ENCODE data around the gene PMM2. TPM values are rescaled to one million over a fixed set of nuclear protein-coding genes. Genes with fewer than 3 reads are reported as not detected.
"Not testable (repeated sequence)": the region's sequence is repeated elsewhere in the genome, so short reads cannot be mapped to it uniquely, and the experiment has no call there.

The PMM2 gene
- total RNA-seq, 2 donors from 2014 or later: 24.2 to 46.2 TPM

GRCh38 chr16:8866118-8866883 is 68.7 kb downstream of the PMM2 start:
- no peaks in the 10 kb centered on the region for H3K9me3 Mint-ChIP-seq
- peak overlapping the region; percentile 68 to 74 for H3K27ac Mint-ChIP-seq
- DNase-seq (ENCODE audit: low spot score in 2 of 2) (no peak), ATAC-seq (no peak)
- peaks cover 13 to 18% of the 10 kb centered on the region in 2 donors for H3K36me3 Mint-ChIP-seq

- peaks cover 13 to 18% of the 10 kb centered on the region in 2 donors for H3K36me3 Mint-ChIP-seq
- ATAC-seq (no peak), DNase-seq (ENCODE audit: low spot score in 2 of 2) (no peak)
- H3K9me3 Mint-ChIP-seq: no peaks in the 10 kb centered on the region
- H3K27ac Mint-ChIP-seq: peak overlapping the region; percentile 86 to 97
These were observed 69.2 kb downstream of the PMM2 start for GRCh38 chr16:8866884-8867215.

GRCh38 chr16:8867216-8867931 is 69.7 kb downstream of the PMM2 start:
- Mint-ChIP-seq H3K9me3 (no peaks in the 10 kb centered on the region), H3K27ac (peak overlapping the region; percentile 86 to 97), H3K36me3 (peaks cover 13 to 14% of the 10 kb centered on the region in 2 donors)
- no peak for ATAC-seq
- DNase-seq (ENCODE audit: low spot score in 2 of 2): peak in 1 of 2 donors; percentile 29

GRCh38 chr16:8867932-8868415 is 70.3 kb downstream of the PMM2 start:
- DNase-seq (ENCODE audit: low spot score in 2 of 2) (no peak), ATAC-seq (no peak)
- Mint-ChIP-seq H3K9me3 (no peaks in the 10 kb centered on the region), H3K36me3 (peaks cover 13% of the 10 kb centered on the region in 2 donors), H3K27ac (peak overlapping the region; percentile 86 to 97)

- H3K9me3 Mint-ChIP-seq: no peaks in the 10 kb centered on the region
- peaks cover 13% of the 10 kb centered on the region in 2 donors for H3K36me3 Mint-ChIP-seq
- peak within 1 kb of the TSS; percentile 86 to 98 for H3K27ac Mint-ChIP-seq
- DNase-seq (ENCODE audit: low spot score in 2 of 2): peak; percentile 79 to 89
- ATAC-seq: peak; percentile 79 to 80
These were observed 71.0 kb downstream of the PMM2 start, which contains the start of gene CARHSP1 for GRCh38 chr16:8868416-8869211. Gene CARHSP1, minus strand, starts transcription at chr16:8869006. Its CDS starts 9,678 bp downstream, at chr16:8859328.

GRCh38 chr16:8869212-8869987 is 71.8 kb downstream of the PMM2 start:
- Mint-ChIP-seq H3K9me3 (no peaks in the 10 kb centered on the region), H3K36me3 (peaks cover 13% of the 10 kb centered on the region in 2 donors), H3K27ac (peak overlapping the region; percentile 82 to 98)
- ATAC-seq (no peak), DNase-seq (ENCODE audit: low spot score in 2 of 2) (no peak)

- ATAC-seq: not testable (repeated sequence)
- H3K27ac Mint-ChIP-seq: peak overlapping the region; percentile 74 to 82
- peaks cover 13% of the 10 kb centered on the region in 2 donors for H3K36me3 Mint-ChIP-seq
These were observed 72.3 kb downstream of the PMM2 start for GRCh38 chr16:8869988-8870241.

GRCh38 chr16:8872071-8872470 is 74.4 kb downstream of the PMM2 start:
- H3K27ac Mint-ChIP-seq: no peak overlapping the region
- no peak for DNase-seq (ENCODE audit: low spot score in 2 of 2)
- no peaks in the 10 kb centered on the region for H3K9me3 Mint-ChIP-seq
- peaks cover 11 to 12% of the 10 kb centered on the region in 2 donors for H3K36me3 Mint-ChIP-seq
- ATAC-seq: no peak

More at GRCh38 chr16:8869988-8870241, 72.3 kb downstream of the PMM2 start:
- not testable (repeated sequence) for H3K9me3 Mint-ChIP-seq; DNase-seq (ENCODE audit: low spot score in 2 of 2)

- ATAC-seq (no peak), DNase-seq (ENCODE audit: low spot score in 2 of 2) (no peak)
- Mint-ChIP-seq H3K9me3 (no peaks in the 10 kb centered on the region), H3K36me3 (peaks cover 0 to under 1% of the 10 kb centered on the region in 2 donors), H3K27ac (peak overlapping the region in 1 of 2 donors; percentile 9)
These were observed 75.6 kb downstream of the PMM2 start for GRCh38 chr16:8872967-8873865.

GRCh38 chr16:8873866-8874195 is 76.2 kb downstream of the PMM2 start:
- not testable (repeated sequence) for ATAC-seq; H3K9me3 Mint-ChIP-seq; DNase-seq (ENCODE audit: low spot score in 2 of 2)

GRCh38 chr16:8874388-8874787 is 76.7 kb downstream of the PMM2 start:
- H3K36me3 Mint-ChIP-seq: no peaks in the 10 kb centered on the region
- no peak for ATAC-seq
- no peaks in the 10 kb centered on the region for H3K9me3 Mint-ChIP-seq
- peak overlapping the region in 1 of 2 donors; percentile 50 for H3K27ac Mint-ChIP-seq
- DNase-seq (ENCODE audit: low spot score in 2 of 2): no peak

More at GRCh38 chr16:8873866-8874195, 76.2 kb downstream of the PMM2 start:
- H3K36me3 Mint-ChIP-seq, H3K27ac Mint-ChIP-seq: not testable (repeated sequence)

- DNase-seq (ENCODE audit: low spot score in 2 of 2); H3K36me3 Mint-ChIP-seq; H3K9me3 Mint-ChIP-seq; ATAC-seq; H3K27ac Mint-ChIP-seq: not testable (repeated sequence)
These were observed 77.7 kb downstream of the PMM2 start for GRCh38 chr16:8875317-8875716.

- no peaks in the 10 kb centered on the region for H3K9me3 Mint-ChIP-seq
- DNase-seq (ENCODE audit: low spot score in 2 of 2) (no peak), ATAC-seq (no peak)
- no peaks in the 10 kb centered on the region for H3K36me3 Mint-ChIP-seq
- peak overlapping the region in 1 of 2 donors; percentile 51 for H3K27ac Mint-ChIP-seq
These were observed 80.4 kb downstream of the PMM2 start for GRCh38 chr16:8877894-8878522.

GRCh38 chr16:8878523-8878911 is 80.9 kb downstream of the PMM2 start:
- Mint-ChIP-seq H3K9me3 (no peaks in the 10 kb centered on the region), H3K27ac (peak overlapping the region; percentile 51 to 89)

More at GRCh38 chr16:8878523-8878911, 80.9 kb downstream of the PMM2 start:
- ATAC-seq (no peak), DNase-seq (ENCODE audit: low spot score in 2 of 2) (no peak)
- no peaks in the 10 kb centered on the region for H3K36me3 Mint-ChIP-seq
